Transverse colon (tissue), 3 donors: Measurements from ENCODE around the gene MACC1.
"Not testable (repeated sequence)": the region's sequence is repeated elsewhere in the genome, so short reads cannot be mapped to it uniquely, and the experiment has no call there.

ENCODE experiments used
- POLR2A ChIP-seq: fragments of 450-650 bp; IDR thresholded peaks from one replicate; pipeline ENCODE4 v1.6.1; 2016; ENCODE audit warnings: antibody characterized with exemption, mild to moderate bottlenecking, moderate library complexity
- POLR2AphosphoS5 ChIP-seq, 3 donors: sonication (generic); formaldehyde crosslinking; IDR thresholded peaks; one replicate each; pipeline ENCODE4 v1.6.1; 2016; ENCODE audit warnings: antibody characterized with exemption in 3 of 3

GRCh38 chr7:20120611-20121168 lies 96.5 kb downstream of the MACC1 start:
- not testable (repeated sequence) for TF ChIP-seq POLR2A; POLR2AphosphoS5 (IDR thresholded peaks at IDR 0.05)
